Aorta (tissue), 5 donors: ENCODE data around the gene TMTC3. TPM values are rescaled to one million over a fixed set of nuclear protein-coding genes. Genes with fewer than 3 reads are reported as not detected.

ENCODE experiments used
- ATAC-seq: fragments of 200-7000 bp; cut with Tn5 transposase; one replicate; pipeline ENCODE4 v1.9.1; 2022; ENCODE audit warnings: moderate library complexity; ENCODE audit not compliant: low FRiP score
- DNase-seq, 2 donors: peaks; one replicate each; pipeline ENCODE4 v3.0.0-alpha.2; 2020
- H3K27ac ChIP-seq, 2 donors: one replicate each; pipeline ENCODE4 v1.5.1; 2013; ENCODE audit warnings: low read length in 2 of 2, mild to moderate bottlenecking in 2 of 2, moderate library complexity in 2 of 2, control low read depth in 1 of 2, inconsistent platforms in 1 of 2, low read depth in 1 of 2
- H3K27me3 ChIP-seq, 2 donors: one replicate each; pipeline ENCODE4 v1.6.1; 2013; ENCODE audit warnings: control low read depth in 1 of 2, low read length in 1 of 2, mild to moderate bottlenecking in 1 of 2, moderate library complexity in 1 of 2; ENCODE audit not compliant: insufficient read depth in 2 of 2, control insufficient read depth in 1 of 2
- H3K36me3 ChIP-seq, 2 donors: one replicate each; pipeline ENCODE4 v1.6.1; 2013; ENCODE audit warnings: control low read depth in 1 of 2, low read length in 1 of 2, mild to moderate bottlenecking in 1 of 2; ENCODE audit not compliant: insufficient read depth in 2 of 2, control insufficient read depth in 1 of 2
- H3K4me1 ChIP-seq, 2 donors: one replicate each; pipeline ENCODE4 v1.6.1; 2013; ENCODE audit warnings: low read length in 2 of 2, control low read depth in 1 of 2, mild to moderate bottlenecking in 1 of 2, moderate library complexity in 1 of 2; ENCODE audit not compliant: insufficient read depth in 2 of 2, control insufficient read depth in 1 of 2
- H3K4me3 ChIP-seq, 2 donors: one replicate each; pipeline ENCODE4 v1.5.1; 2013; ENCODE audit warnings: low read length in 2 of 2, control low read depth in 1 of 2, mild to moderate bottlenecking in 1 of 2
- H3K9me3 ChIP-seq: one replicate; pipeline ENCODE4 v1.6.1; 2013; ENCODE audit warnings: mild to moderate bottlenecking, low read length; ENCODE audit not compliant: control insufficient read depth
- WGBS, 2 donors: extraction: QIAGEN DNeasy Blood & Tissue Kit; methylation state at CpG; one replicate each; pipeline ENCODE4 v1.1.7; 2013; 5-methylcytosine and 5-hydroxymethylcytosine counted together
- intact Hi-C, 2 donors: fragments of 100-400 bp; cut with DNase I; formaldehyde crosslinking; loops; one replicate each; pipeline versions ENCODE4 v1.14.2 to v1.15.0; 2022
- polyA plus RNA-seq, 2 donors: library from polyadenylated mRNA; stranded (reverse); fragments of 200-250 nt; gene quantifications; one replicate each; pipeline ENCODE4 v1.2.3, GENCODE V29; 2013
- total RNA-seq, 2 donors: library from RNA; stranded (reverse); fragmentation: NEBNext Ultra II Directional; extraction: Animal tissue kit (Norgen Biotek cat#: 25700); gene quantifications; one replicate each; pipeline ENCODE4 v1.2.1, GENCODE V29; 2021
- donor health status: healthy with polysubstance abuse.
- donor health status: Bipolar disorder and iron deficiency.
- donor health status: DM: no; HTN: no; CAD: no.
- donor health status: DM: no; HTN: no; CAD: no.
- donor health status: DM: yes; HTN: yes; CAD: no.

Gene TMTC3
- total and polyA plus RNA-seq, 4 donors, result 0.88 to 24.3 (median 14.3) TPM

- H3K27me3 ChIP-seq, result no peaks in the 10 kb centered on the region
- ATAC-seq, result no peak
- peaks cover 1% of the 10 kb centered on the region for H3K9me3 ChIP-seq
- no peak overlapping the region for H3K27ac ChIP-seq
- H3K4me1 ChIP-seq, result no peaks in the 10 kb centered on the region
- intact Hi-C loops, result no loop called here
- H3K4me3 ChIP-seq, result no peak overlapping the region
- 92 to 93% methylated on average over 1 of the region's 1 CpG for WGBS, 2 donors
- DNase-seq, result no peak
- H3K36me3 ChIP-seq, result no peaks in the 10 kb centered on the region
Measured at GRCh38 chr12:88238406-88238805, 96.3 kb downstream of the TMTC3 start.

DNA sequence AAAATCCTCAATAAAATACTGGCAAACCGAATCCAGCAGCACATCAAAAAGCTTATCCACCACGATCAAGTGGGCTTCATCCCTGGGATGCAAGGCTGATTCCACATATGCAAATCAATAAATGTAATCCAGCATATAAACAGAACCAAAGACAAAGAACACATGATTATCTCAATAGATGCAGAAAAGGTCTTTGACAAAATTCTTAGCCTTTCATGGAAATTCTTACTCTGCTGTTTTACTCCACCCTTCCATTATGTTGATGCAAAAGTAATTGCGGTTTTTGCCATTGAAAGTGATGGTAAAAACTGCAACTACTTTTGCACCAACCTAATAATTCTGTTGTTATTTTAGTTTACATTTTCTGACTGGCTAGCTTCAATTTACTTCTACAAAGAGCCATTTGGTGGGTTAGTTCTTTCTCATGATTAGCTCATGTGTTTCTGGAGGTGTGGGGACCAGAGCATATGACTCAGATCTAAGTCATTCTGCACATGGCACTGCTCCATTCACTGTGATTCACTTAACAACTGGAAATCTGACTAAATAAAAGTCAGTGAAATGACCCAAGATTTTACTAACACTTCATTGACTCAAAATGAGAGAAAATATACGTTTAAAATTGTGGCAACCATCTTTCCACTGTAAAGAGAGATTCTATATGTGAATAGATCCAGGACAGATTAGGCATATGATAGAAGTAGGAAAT lies 99.9 kb downstream of the TMTC3 start:
- no peak for DNase-seq
- peak overlapping the region in 1 of 2 donors; percentile 18 for H3K27ac ChIP-seq
- intact Hi-C loops, result loop anchor here in 1 of 2 donors (10.0 kb wide), 1 partner anchor 53 kb away; no protein-coding TSS in a partner anchor

DNA sequence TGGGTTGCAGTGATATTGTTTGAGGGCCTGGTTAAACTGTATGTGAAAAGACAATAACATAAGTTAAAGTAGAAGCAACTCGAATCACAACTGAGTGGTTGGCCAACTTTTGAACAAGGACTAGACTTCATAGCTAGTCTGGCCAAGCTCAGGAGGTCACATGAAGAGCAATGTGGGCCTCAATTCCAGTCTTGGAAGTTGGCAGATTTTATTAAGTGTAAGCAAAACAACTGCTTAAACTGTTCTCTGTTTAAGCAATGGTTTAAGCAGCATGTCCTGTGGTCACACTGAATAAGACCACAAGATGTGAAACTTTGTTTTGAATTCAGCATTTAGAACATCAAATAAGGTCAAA lies 100.4 kb downstream of the TMTC3 start:
- Histone ChIP-seq H3K36me3 (no peaks in the 10 kb centered on the region), H3K4me1 (no peaks in the 10 kb centered on the region), H3K27me3 (no peaks in the 10 kb centered on the region), H3K9me3 (peaks cover 1% of the 10 kb centered on the region), H3K27ac (peak overlapping the region in 1 of 2 donors; percentile 18), H3K4me3 (no peak overlapping the region)
- intact Hi-C loops, result loop anchor here in 1 of 2 donors (10.0 kb wide), 1 partner anchor 52 kb away; no protein-coding TSS in a partner anchor
- ATAC-seq (peak; percentile 46), DNase-seq (no peak)
- WGBS, 2 donors, result 26 to 50% methylated on average over 1 of the region's 1 CpG

More for the DNA sequence above, 99.9 kb downstream of the TMTC3 start:
- H3K9me3 ChIP-seq, result peaks cover 1% of the 10 kb centered on the region
- peak; percentile 78 for ATAC-seq
- H3K27me3 ChIP-seq, result no peaks in the 10 kb centered on the region
- WGBS, 2 donors, result 89 to 90% methylated on average over 4 of the region's 4 CpGs
- H3K4me3 ChIP-seq, result no peak overlapping the region
- H3K4me1 ChIP-seq, result no peaks in the 10 kb centered on the region
- no peaks in the 10 kb centered on the region for H3K36me3 ChIP-seq

DNA sequence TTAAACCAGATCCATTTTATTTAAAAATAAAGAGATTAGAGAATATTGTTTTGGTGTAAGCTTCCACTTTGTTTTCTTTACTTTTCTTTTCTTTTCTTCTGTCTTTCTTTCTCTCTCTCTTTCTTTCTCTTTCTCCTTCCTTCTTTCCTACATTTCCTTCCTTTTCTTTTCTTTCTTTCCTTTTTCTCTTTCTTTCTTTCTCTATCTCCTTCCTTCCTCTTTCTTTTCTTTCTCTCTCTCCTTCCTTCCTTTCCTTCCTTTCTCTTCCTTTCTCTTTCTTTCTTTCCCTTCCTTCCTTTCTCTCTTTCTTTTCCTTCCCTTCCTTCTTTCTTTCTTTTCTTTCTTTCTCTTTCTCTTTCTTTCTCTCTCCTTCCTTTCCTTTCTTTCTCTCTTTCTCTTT lies 100.8 kb downstream of the TMTC3 start:
- Histone ChIP-seq H3K4me1 (no peaks in the 10 kb centered on the region), H3K9me3 (peaks cover 1% of the 10 kb centered on the region), H3K4me3 (no peak overlapping the region), H3K27ac (no peak overlapping the region), H3K27me3 (no peaks in the 10 kb centered on the region), H3K36me3 (no peaks in the 10 kb centered on the region)
- ATAC-seq, result no peak
- no peak for DNase-seq
- intact Hi-C loops, result loop anchor here in 1 of 2 donors (10.0 kb wide), 1 partner anchor 52 kb away; no protein-coding TSS in a partner anchor

- intact Hi-C loops, result loop anchor here in 1 of 2 donors (10.0 kb wide), 1 partner anchor 51 kb away; no protein-coding TSS in a partner anchor
- Histone ChIP-seq H3K27me3 (no peaks in the 10 kb centered on the region), H3K4me3 (no peak overlapping the region), H3K36me3 (no peaks in the 10 kb centered on the region), H3K9me3 (no peaks in the 10 kb centered on the region), H3K4me1 (no peaks in the 10 kb centered on the region), H3K27ac (no peak overlapping the region)
- DNase-seq, result no peak
- no peak for ATAC-seq
- 32 to 49% methylated on average over 4 of the region's 4 CpGs for WGBS, 2 donors
Measured at GRCh38 chr12:88243982-88244381, 101.9 kb downstream of the TMTC3 start.

- no peak overlapping the region for H3K27ac ChIP-seq
- no peaks in the 10 kb centered on the region for H3K4me1 ChIP-seq
- no peaks in the 10 kb centered on the region for H3K27me3 ChIP-seq
- no peaks in the 10 kb centered on the region for H3K36me3 ChIP-seq
- DNase-seq, result no peak
- intact Hi-C loops, result loop anchor here in 1 of 2 donors (10.0 kb wide), 1 partner anchor 49 kb away; no protein-coding TSS in a partner anchor
- no peaks in the 10 kb centered on the region for H3K9me3 ChIP-seq
- no peak overlapping the region for H3K4me3 ChIP-seq
- 79 to 87% methylated on average over 1 of the region's 1 CpG for WGBS, 2 donors
- no peak for ATAC-seq
Measured at GRCh38 chr12:88245905-88246304, 103.8 kb downstream of the TMTC3 start.

GRCh38 chr12:88247241-88247643 lies 105.1 kb downstream of the TMTC3 start:
- 23 to 33% methylated on average over 2 of the region's 2 CpGs for WGBS, 2 donors
- intact Hi-C loops, result loop anchor here in 1 of 2 donors (10.0 kb wide), 1 partner anchor 48 kb away; no protein-coding TSS in a partner anchor
- H3K4me3 ChIP-seq, result no peak overlapping the region
- H3K27ac ChIP-seq, result no peak overlapping the region
- no peaks in the 10 kb centered on the region for H3K36me3 ChIP-seq
- ATAC-seq (no peak), DNase-seq (no peak)
- no peaks in the 10 kb centered on the region for H3K27me3 ChIP-seq
- no peaks in the 10 kb centered on the region for H3K4me1 ChIP-seq
- H3K9me3 ChIP-seq, result no peaks in the 10 kb centered on the region

GRCh38 chr12:88248606-88249005 lies 106.5 kb downstream of the TMTC3 start:
- H3K4me1 ChIP-seq, result no peaks in the 10 kb centered on the region
- ATAC-seq (no peak), DNase-seq (no peak)
- no peaks in the 10 kb centered on the region for H3K9me3 ChIP-seq
- no peaks in the 10 kb centered on the region for H3K27me3 ChIP-seq
- H3K4me3 ChIP-seq, result no peak overlapping the region
- no peak overlapping the region for H3K27ac ChIP-seq
- WGBS, 2 donors, result 97 to 99% methylated on average over 1 of the region's 1 CpG
- intact Hi-C loops, result loop anchor here in 1 of 2 donors (10.0 kb wide), 1 partner anchor 46 kb away; no protein-coding TSS in a partner anchor
- H3K36me3 ChIP-seq, result no peaks in the 10 kb centered on the region
